EL (cell line): ENCODE results near the gene CHKB.
"Not testable (repeated sequence)": the region's sequence is repeated elsewhere in the genome, so short reads cannot be mapped to it uniquely, and the experiment has no call there.

ENCODE experiments used
- DNase-seq: peaks from one replicate; pipeline ENCODE4 v3.0.0-alpha.2; 2016

The CHKB gene

DNA sequence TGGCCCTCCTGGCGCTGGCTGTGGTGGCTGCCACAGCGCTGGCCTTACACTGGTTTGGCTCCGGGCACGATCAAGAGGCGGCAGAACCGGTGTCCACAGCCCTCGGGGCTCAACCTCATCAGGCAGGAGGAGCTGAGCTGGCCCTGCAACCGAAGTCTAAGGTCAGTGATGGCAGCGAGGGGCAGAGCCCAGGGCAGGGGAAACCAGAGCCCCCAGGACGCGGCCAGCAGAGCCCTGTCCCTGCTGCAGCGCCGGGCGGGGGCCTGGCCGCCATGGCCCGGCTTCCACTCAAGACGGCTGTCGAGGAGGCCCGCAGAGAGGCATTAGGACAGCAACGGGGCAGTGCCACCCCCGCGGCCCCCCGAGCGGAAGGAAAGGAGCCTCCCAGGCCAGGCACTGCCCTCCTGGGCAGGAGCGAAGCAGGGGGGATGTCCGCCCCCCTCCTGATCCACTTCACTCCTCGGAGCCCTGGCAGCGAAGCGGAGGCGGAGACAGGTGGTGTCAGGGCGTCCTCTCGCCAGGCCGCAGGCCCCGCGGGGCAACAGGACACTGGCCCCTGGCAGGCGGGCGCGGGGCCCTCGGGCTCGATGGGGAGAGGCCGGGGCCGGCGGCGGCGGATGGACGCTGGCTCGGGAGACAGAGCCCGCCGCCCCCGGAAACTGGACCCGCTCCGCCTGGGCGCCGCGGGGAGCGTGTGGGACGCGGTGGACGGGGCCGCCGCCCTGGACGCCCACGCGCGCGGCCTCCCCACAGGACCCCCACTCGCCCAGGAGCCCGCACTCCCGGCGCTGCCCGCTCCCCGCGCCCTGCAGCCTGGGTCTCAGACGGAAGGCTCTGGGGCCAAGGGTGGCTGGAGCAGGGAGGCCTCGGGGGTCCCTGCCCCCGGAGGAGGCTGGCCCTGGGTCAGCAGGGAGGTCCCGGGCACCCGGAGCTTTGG lies 36.1 kb downstream of the CHKB start:
- no peak for DNase-seq

DNA sequence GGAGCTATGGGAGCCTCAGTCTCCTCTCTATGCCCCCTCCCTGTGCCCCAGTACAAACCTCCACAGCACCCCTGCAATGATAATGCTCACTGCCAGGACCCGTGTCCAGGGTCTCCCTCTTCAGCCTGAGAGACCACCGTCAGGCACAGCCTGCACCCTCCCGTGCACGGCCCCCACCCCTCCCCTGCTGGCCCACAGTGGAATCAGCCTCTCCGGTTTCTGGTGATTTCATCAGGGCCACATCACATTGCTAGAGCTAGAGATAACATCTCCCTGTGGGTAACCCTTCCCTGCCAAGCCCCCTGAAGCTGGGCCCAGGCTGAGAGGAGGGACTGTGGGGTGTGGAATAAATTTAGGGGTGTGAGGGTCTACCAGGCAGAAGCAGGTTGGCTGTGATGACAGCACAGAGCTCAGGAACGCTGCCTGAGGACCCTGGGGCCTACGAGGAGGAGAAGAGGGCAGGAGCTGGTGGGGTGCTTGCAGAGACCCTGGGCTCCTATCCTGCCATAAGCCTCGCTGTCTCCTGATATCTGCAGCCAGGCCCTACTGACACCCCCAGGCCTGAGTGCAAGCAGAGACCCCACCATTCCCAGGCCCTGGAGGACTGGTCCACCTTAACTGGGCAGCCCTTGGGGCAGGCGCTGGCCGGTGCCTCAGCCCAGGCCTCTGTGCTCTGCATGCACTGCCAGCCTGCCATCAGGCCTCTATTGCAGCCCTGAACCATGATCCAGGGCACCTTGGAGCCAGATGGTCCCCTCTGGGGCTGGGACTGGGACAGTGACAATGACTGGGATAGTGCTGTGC lies 36.9 kb downstream of the CHKB start, which contains the start of gene KLHDC7B:
Gene KLHDC7B, plus strand, starts transcription at position 378 of the 804 bp plus-strand sequence. Its CDS starts 345 bp downstream, at position 723.
- peak; percentile 32 for DNase-seq

DNA sequence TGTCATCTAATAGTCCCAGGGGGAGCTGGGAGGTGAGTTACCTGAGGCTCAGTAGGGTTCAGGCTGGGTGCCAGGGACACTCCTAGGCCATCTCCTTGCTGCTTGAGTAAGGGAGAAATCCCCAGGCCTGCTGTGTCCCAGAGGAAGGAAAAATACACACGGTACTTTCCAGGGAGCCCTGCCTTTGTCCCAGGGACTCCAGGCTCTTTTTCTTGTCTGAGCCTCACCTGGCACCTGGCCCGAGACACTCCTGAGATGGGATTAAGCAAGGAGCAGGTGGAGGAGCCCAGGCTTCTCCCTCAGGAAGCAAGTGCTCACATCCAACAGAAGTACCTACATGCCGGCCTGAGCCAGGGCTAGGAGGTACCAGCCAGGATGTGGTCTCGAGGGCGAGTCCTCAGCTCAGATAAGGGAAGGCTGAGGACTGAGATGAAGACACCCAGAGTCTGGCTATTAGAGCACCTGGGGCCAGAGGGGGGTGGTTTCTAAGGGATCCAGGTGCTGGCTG lies 37.8 kb downstream of the CHKB start:
- no peak for DNase-seq

DNA sequence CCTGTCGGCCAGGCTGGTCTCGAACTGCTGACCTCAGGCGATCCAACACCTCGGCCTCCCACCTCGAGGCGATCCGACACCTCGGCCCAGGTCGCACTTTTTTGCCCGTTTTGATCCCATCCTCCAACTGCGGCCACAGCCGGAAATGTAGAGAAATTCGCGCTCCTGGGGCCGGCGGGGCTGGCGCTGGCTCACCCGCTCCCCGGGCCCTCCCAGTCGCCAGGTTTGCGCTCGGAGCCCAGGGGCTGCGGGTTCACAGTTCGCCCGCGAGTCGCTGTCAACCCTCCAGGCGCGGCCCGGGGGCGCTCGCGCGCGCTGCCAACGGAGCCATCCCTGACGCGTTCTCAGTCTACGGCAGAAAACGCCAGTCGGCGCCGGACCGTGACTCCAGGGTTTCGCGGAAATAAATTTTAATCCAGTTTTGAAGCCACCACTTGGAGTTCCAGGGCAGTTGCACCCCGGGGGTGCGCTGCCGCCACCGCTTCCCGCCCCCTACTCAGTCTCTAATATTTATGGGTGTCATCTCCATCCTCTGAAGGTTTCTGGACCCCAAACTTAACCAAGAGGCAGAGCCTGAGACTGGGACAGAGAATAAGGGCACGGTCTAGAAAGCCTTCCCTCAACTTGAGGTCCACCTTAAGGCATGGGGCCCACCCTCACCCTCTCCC lies 38.4 kb downstream of the CHKB start:
- DNase-seq = peak; percentile 80

DNA sequence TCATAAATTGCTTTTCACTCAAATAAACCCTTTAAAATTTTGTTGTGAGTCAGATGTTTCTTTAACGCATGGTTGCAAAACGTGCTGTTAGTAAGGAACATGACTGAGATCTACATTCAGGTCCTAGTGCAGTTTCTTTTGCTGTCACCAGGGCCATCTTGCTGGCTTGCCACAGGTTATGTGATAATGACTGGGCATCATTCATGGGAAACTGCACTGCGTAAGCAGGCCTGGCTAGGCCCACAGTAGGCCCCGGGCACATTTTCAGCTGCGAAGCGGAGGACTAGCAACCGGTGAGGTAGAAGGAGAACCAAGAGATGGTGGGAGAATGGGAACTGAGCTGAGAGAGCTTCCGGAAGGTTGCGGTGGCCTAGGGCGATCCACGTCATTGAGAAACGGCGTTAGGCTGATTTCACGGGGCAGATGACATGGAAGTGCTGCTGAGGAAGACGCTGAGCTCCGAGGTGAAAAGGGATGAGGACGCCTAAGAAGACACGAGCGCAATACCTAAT lies 40.2 kb downstream of the CHKB start:
- no peak for DNase-seq

DNA sequence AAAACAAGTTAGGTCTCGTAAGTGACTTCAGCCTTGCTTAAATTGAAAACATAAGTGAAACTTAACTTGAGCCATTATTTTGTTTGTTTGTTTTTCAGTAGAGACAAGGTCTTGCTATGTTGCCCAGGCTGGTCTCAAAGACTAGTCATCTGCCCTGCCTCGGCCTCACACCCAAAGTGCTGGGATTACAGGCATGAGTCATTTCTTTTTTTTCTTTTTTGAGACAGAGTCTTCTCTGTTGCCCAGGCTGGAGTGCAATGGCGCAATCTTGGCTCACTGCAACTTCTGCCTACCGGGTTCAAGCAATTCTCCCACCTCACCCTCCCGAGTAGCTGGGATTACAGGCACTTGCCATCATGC lies 41.0 kb downstream of the CHKB start:
- DNase-seq = peak; percentile 88

DNA sequence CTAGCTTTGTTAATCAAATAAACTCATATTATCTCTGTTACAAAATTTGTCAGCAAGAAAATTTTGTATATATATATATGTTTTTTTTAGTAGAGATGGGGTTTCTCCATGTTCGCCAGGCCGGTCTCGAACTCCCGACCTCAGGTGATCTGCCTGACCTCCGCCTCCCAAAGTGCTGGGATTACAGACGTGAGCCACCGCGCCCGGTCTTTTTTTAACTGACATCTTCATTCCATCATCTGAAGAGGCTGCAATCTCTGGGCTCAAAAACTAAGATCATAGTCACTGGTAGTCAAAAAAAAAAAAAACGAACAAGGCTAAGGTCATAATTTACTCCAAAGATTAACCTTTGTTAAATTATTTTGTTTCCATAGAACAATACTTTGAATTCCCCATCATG lies 42.3 kb downstream of the CHKB start:
- no peak for DNase-seq

DNA sequence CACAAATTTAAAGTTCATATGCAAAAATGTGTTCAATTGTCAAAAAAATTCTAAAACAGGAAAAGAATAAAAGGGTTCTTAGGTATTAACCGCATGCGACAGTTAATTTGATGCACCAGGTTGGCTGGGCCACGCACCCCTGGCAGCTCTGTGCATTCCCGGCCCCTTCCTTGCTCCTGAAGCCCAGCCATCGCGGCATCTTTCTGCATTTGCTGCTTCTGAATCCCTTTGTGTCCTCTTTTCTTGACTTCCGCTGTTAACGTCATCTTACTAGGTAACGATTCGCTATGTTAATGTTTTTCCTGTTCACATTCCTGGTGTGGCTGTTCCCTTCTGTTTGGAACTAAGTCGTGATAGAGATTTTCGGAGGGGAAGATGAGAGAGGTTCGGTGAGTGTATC lies 44.9 kb downstream of the CHKB start:
- DNase-seq = no peak

DNA sequence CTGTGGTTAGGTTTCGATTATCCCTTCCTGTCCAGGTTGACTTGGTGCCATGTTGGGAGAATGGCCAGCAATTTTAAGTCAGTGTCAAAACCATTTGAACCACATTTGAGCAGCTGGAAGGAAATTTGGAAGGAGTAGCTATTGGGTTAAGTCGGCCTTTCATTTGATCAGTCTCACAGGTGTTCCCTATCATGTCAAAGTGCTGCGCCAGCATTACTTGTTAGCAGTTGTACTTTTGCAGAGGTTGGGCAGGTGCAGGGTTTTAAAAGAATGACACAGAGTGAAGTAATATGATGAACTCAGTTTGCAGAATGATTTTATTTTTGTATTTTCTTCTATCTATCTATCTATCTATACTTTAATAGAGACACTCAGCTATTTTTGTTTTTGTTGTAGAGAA lies 46.4 kb downstream of the CHKB start:
- no peak for DNase-seq

DNA sequence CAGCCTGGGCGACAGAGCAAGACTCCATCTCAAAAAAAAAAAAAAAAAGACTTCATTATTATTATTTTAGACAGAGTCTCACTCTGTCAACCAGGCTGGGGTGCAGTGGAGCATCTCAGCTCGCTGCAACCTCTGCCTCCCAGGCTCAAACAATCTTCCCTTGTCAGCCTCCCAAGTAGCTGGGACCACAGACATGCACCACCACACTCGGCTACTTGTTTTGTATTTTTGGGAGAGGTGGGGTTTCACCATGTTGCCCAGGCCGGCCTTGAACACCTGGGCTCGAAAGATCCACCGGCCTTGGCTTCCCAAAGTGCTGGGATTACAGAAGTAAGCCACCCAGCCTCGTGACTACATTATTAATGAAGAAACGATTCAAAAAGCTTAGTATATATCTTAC lies 47.5 kb downstream of the CHKB start:
- DNase-seq = no peak

DNA sequence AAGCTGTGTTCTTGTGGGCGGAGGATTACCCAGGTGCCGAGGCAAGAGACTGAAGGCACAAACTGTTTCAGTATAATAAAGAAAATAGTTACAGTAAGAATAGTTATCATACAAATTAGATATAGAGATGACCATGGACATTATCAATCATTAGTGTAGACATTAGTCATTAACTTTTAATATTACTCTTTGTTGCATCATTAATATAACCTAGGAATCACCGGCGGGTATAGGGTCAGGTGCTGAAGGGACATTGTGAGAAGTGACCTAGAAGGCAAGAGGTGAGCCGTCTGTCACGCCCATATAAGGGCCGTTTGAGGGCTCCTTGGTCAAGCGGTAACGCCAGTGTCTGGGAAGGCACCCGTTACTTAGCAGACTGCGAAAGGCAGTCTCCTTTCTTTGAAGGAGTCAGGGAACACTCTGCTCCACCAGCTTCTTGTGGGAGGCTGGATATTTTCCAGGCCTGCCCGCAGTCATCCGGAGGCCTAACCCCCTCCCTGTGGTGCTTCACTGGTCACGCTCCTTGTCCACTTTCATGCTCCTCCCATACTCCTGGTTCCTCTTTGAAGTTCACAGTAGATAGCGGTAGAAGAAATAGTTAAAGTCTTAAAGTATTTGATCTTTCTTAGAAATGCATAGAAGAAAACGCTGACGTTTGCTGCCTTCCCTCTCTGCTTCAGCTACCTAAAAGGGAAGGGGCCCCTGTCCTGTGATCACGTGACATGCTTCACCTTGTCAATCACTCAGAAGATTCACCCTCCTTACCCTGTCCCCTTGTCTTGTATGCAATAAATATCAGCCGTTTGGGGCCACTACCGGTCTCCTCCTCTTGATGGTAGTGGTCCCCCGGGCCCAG lies 48.6 kb downstream of the CHKB start:
- DNase-seq = not testable (repeated sequence)

DNA sequence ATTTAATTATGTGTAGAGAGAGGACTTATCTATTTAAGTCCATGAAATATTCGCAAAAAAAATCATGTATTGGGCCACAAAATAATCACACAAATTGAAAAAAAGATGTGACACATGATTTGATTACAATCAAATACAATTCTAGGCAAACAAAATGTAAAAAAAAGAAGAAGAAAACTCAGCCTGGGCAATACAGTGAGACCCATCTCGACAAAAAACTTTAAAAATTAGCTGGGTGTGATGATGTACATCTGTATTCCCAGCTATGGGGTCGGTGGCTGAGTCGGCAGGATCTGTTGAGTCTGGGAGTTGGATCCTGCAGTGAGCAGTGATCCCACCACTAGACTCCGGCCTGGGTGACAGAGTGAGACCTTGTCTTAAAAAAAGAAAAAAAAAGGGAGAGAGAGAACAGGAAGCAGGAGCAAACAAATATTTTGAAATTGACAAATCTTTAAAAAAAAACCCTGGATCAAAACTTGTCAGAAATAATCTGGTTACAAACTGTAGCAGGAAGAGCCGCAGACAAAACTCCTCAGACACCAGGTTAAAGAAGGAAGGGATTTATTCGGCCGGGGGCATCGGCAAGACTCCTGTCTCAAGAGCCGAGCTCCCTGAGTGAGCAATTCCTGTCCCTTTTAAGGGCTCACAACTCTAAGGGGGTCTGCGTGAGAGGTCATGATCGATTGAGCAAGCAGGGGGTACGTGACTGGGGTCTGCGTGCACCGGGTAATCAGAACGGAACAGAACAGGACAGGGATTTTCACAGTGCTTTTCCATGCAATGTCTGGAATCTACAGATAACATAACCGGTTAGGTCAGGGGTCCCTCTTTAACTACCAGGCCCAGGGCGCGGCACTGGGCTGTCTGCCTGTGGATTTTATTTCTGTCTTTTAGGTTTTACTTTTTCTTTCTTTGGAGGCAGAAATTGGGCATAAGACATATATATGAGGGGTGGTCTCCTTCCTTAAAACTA lies 49.5 kb downstream of the CHKB start:
- no peak for DNase-seq

DNA sequence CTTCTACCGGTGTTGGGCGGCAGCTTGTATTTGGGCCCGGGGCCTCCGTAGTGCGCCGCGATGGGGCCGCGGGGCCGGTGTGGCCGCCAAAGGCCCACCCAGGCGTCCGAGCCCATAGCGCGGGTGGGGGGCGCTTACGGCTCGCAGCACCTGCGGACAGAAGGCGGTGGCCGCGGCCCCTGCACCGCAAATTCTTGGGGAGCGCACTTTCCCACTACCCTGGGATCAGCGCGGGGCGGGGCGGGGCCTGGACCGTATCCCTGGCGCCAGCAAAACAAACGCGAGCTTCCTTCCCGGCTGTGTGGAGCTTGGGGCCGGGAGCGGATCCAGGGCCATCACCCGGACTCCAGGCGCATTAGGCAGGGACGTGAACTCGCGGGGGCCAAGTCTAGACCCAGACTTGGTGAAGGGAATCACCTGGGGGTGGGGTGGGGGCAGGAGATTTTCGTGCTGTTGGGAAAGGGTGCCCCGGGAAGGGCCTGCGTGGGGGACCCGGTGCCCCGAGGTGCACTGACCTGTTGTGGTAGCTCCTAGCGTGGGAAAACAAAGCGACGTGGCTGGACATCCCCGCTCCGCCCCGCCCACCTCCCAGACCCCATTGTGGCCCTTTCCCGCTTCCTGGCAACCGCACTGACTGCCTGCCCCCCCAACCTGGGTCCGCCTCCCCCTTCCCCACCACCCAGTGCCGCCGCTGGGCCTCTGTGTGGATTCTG lies 50.5 kb downstream of the CHKB start:
- peak; percentile 74 for DNase-seq

DNA sequence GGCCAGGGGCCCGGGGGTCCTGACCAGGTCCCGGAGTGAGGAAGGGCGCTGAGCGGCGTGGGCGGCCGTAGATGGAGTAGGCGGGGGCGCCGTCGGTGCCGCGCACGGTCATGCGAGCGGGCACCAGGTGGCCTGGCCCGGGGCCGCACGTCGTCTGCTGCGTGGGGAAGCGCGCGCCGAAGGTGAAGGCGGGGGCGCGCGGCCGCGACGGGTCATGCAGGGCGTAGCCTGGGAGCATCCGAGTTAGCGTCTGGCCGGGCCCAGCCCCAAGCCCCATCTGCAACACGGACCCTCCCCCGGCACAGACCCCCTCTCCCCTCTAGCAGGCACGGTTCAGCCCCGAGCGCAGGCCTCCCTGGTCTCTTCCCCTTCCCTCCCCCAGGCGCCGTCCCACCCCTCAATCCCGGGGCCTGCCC lies 51.1 kb downstream of the CHKB start:
- DNase-seq = peak; percentile 32

DNA sequence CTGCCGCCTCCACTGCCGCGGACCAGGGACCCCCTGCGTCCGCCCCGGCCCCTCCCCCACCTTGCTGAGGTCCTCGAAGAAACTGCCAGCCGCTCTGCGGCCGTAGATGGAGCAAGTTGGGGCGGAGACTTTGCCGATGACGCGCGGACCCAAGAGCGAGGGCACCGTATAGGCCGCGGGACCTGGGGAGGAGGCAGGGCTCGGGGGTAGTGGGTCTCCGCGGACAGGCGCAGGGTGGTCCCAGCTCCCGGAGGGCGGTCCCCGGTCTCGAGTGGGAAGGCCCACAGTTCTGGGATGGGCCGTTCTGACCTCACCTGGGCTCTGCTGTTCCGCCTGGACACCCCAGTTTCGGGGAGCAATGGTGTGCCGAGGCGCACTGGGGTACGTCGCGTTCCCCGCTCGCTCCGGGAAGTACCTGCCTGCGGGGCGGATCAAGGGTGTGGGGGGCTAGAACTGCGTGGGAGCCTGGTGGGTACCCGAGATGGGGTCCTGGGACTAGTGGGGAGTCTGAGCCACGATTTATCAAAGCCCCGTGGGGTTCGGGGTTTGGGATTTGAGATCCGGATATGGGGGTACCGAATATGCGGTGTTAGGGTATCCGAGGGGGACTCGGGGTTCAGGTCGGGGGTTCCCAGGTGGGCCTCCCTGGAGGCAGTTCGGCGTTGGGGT lies 51.6 kb downstream of the CHKB start:
- peak; percentile 79 for DNase-seq

DNA sequence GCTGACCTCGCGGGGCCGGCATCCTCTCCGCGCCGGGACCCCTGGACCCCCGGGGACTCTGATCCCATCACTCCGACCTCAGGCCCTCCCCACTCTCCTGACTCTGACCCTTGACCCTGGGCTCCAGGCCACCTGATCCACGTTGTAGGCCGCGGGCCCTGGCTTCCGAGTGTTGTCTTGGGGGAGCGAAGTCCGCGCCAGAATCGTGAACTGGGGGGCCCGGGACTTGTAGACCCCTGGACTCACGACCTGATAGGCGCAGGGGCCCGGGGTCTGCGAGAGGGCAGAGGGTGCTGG lies 52.1 kb downstream of the CHKB start:
- no peak for DNase-seq

DNA sequence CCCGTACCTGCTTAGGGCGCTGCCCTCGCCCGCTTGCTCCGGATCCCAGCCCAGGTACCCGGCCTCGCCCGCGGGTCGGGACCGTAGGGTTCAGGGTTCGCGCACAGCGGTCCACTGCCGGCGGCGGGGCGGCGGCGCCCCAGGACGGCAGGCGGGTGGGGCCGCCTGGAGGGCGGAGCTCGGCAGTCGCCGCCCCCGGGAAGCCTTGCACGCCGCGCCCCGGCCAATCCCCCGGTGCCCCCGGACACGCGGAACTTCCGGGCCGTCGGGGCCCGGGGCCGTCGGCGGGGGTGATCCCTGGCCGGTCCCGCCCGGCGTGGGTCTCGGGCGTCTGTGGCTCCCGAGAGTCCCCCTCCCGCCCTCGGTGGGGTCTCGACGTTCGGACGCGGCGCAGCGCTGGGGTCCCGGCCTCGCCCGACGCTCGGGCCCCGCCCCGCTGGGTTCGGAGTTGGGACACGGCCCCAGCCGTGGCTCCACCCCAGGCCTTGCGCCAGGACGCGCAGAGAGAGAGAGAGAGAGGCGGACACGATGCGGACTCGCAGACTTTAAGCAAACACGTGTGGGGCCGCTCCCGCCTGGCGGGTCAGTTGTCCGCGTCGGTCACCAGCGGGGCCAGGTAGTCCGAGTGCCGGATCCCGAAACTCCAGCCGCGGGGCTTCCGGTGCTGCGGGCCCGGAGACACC lies 52.6 kb downstream of the CHKB start, which contains the start of gene TYMP:
Gene TYMP, minus strand, starts transcription at position 116 of the 683 bp plus-strand sequence. CDS start 303 bp downstream, outside the sequence.
- peak; percentile 85 for DNase-seq

DNA sequence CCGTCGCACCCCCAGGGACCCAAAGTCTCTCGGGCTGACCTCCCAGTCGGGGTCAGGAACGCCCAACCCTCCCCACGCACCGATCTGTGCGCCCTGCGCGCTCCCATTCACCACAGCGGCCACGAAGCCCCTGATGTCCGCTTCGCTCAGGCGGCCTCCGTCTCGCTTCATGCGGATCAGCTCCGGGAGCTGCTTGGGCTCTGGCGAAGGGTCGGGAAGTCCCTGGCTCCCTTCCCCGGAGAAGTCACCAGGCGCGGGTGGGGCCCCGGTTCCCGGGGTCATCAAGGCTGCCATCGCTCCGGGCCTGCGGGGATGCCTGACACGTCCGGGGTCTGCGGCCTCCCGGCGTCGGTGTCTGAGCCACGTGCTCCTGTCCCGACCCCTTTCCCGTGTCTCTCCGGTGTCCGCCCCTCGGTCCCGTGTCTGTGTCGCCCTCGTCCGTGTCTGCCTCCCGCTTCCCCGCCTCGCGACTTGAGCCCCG lies 53.2 kb downstream of the CHKB start:
- DNase-seq = peak; percentile 27
